Occipital lobe (tissue), 2 donors: ENCODE data around the gene SLC29A3. TPM values are rescaled to one million over a fixed set of nuclear protein-coding genes. Genes with fewer than 3 reads are reported as not detected.

Experiments used
- DNase-seq: peaks from one replicate; lab custom pipeline; 2025; lab: John Stamatoyannopoulos, UW
- total RNA-seq: library from RNA; depleted of rRNA; stranded (reverse); fragments of >200 nt; gene quantifications from one replicate; pipeline ENCODE4 v1.2.3, GENCODE V29; 2014

Gene SLC29A3
- total RNA-seq, 1 donor from 2014 or later: 0.78 TPM

DNA sequence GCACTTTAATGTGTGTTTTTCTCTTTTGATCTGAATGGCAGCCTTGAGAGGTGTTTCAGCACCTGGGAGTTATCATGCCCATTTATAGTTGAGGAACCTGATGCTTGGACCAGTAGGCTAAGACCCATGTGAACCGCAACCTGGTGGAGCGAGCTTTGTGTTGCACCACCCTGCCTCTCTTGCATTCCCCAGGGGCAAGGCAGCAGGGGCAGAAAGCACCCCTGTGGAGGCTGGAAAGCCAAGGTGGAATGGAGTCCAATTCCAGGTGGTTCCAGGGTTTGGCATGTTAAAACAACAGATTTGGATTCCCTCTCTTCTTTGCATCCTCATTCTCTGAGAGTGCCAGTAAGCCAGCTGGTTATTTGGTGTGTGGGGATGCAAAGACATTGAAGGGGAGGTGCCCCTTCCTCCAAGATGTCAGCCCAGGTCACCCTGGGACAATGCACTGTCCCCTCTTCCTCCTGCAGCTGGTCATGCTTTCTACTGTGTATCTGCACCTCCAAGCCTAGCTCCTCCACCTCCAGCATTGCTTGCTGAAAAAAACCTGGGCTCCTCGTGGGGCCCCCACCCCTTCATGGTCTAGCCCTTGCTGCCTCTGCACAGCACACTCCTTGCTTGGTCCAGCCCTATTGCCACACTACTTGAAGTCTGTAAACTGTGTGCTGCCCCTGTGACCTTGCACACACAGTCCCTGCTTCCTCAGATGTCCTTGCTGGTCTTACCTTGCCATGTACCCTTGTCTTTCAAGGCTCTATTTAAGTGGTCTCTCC lies 72.0 kb downstream of the SLC29A3 start:
- no peak for DNase-seq

DNA sequence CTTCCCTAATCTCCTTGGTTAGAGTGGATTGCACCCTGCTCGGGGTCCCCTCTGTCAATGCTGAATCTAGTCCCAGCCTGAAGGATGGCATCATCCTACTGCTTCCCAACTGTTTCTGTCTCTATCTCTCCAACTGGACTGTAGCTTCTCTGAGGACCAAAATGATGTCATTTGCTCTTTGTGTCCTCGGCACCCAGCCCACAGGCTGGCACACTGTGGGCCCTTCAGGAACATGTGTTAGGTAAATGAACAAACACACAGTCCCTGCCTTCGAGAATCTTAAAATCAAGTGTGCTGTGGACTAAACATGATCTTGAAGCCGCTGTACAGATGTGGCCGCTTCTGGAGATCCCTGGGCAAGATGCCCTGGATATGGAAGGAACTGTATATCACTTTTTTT lies 72.6 kb downstream of the SLC29A3 start:
- no peak for DNase-seq

DNA sequence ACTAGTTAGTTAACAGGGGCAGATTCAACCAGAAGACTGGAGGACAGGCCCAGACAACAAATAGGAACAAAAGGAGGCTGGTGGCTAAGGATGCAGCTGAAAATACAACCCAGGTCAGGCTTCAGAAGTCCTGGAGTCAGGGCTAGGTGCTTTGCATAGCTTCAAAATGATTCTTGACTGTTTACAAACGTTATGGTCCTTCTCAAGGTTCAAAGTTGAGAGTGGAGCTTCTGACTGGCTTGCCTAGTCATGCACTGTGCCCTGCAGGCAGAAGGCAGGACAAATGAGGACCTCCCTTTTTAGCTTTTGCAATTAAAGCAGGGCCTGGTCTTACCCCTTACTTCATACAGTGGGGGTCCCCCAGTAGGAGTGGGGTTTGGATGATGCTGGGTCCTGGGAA lies 73.2 kb downstream of the SLC29A3 start:
- DNase-seq: no peak

DNA sequence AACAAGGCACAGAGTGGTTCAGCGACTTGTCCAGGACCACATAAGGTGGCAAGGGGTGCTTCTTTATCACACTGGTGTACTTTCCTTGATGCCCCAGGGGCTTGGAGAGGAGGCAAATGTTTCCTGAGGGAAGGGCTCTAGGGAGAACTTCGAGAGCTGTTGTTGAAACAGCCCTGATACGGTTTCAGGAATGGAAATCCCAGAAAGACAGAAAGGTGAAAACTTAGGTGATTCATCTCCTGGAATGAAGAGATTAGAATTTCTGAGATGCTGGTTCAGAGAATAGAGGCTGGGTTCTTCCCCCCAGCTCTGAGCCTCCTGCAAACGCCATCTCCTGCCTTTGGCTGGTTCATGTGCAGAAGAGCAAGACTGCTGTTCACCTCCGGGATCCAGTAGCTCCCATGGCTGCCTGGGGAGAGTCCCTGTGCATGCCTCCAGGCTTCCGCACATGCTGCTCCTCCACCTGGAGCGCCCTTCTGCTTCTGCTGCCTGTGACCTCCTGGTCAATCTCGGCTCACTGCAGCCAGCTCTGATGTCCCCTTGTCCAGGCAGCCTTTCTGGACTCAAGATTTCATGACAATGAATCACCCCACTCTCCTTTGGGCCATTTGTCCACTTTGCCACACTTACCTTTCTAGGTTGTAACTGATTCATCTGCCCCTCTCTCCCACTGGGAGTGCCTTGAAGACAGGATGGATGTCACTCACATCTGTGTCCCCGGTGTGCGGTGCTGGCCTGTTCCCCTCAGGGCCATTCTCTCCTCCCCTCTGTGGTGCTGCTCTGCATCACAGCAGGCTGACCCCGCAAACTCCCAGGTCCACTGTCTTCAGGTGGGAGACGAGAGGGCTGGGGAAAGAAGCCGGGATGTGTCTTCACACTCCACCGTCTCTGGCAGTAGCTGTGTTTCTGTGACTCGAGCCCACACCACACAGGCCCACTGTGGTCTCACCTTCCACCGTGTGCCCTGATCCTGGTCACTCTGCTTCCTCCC lies 74.0 kb downstream of the SLC29A3 start:
- no peak for DNase-seq

DNA sequence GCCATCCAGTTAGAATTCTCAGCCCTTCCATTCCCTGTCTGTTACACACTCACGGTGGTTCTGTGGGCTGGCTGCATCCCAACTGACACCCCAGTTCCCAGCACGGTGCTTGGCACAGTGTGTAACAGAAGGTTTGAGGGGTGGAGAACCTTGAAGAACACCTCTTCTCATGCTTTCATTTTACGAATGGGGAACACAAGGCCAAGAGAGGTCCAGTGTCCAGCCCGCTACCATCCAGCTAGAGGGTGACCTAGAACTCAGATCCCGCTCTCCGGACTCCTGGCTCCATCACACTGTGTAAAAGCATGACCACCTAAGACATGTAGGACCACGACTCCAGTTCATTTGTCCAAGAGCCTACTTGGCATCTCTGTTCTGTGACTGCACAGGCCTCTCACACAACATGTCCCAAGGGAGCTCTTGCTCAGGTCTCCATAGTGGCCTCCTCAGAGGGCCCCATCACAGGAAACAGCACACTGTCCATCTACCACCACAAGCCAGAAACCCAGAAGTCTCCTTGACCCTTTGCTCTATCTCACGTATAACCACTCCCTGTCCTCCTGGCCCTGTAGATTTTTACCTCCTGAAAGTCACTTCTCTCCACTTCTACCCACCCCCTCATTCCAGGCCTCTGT lies 74.9 kb downstream of the SLC29A3 start:
- no peak for DNase-seq

DNA sequence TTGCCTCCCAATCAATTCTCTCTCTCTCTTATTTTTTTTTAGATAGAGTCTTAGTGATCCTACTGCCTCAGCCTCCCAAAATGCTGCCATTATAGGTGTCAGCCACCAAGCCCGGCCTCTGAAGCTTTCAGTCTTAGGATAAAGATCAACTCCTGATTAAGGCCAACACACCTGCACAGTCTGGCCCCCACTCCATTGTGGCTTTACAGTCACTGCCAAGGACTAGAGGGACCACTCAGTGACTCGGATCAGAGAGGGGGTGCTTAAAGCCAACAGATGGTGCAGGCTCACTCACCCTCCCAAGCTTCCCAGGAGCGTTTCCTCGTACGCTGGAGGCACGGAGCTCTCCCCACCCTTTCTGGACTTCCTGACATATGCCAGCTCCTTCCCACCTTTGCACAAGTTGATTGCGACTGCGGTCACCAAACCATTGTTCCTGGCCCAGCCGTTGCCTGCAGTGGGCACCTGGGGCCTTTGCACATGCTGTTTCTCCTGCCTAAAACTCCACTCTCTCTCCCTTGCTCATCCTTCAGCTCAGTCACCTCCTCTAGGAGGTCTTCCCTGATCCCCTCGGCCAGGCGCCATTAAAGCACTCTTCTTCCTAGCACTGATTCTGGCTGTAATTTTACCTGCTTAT lies 76.0 kb downstream of the SLC29A3 start:
- no peak for DNase-seq

DNA sequence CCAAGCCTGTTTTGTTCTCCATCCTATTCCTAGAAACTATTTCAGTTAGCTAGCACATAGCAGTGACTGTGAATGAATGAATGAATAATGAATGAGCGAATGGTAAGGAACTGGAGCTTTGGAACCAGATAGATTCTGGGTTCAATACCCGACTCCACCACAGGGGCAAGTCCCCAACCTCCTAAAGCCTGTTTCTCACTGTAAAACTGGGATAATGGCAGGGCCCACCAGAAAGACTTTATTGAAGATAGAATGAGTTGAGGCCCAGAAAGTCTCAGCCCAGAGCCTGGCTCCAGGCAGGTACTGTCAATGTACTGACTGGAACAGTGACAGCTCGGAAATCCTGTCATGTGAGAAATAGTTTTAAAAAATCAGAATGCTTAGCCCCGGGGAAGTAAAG lies 76.6 kb downstream of the SLC29A3 start:
- DNase-seq: no peak

DNA sequence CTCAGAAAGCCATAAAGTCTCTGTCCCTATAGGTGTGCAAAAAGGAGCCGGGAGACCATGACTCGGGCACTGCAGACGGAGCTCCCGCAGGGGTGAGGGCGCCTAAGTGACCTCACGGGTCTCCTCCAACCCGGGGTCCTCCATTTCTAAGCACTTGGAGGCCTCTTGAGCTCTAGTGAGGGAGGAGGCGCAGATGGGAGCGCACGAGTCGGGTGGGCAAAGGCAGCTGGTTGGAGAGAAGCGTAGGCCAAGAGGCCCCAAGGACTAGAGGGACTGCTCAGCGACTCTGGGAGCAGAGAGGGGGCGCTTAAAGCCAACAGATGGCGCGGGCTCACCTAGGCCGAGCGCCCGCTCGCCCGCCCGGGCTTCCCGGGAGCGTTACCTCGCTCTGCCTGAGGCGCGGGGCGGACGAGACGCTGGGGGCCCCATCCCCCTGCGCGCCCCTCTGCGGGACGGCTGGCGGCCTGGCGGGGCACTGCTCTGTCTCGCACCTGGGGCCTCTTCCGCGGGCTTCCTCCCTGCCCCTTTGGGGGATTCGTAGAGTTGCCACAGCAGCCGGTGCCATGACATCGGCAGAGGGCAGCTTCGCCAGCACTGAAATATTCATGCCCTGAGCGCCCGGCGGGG lies 77.1 kb downstream of the SLC29A3 start:
- DNase-seq: no peak

DNA sequence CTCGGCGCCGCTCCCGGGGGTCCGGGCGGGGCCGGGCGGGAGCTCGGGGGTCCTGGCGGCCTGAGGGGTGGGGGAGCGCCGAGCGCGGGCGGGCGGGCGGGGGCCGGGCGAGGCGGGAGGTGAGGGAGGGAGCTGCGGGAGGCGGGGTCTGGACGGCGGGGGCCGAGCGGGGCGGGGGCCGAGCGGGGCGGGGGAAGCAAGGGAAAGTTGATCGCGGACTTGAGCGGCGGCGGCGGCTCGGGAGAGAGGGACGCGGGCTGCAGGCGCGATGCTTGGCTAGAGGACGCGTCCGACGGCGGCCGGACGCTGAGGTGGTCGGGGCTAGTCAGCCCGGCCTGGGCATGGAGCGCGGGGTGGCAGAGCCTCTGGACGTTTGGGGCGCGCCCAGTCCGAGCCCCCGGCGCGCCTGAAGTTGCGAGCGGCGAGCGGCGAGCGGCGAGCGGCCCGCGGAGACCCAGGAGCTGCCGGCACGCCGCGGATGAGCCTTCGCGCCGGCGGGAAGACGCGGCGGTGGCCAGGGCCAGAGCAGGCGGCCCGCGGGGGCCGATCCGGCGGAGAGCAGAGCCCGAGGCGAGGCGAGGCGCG lies 77.7 kb downstream of the SLC29A3 start, which contains the start of gene CDH23:
Gene CDH23 (plus strand): TSS at position 210 of the 585 bp plus-strand sequence. CDS start 42,912 bp downstream, outside the sequence.
- DNase-seq: no peak

DNA sequence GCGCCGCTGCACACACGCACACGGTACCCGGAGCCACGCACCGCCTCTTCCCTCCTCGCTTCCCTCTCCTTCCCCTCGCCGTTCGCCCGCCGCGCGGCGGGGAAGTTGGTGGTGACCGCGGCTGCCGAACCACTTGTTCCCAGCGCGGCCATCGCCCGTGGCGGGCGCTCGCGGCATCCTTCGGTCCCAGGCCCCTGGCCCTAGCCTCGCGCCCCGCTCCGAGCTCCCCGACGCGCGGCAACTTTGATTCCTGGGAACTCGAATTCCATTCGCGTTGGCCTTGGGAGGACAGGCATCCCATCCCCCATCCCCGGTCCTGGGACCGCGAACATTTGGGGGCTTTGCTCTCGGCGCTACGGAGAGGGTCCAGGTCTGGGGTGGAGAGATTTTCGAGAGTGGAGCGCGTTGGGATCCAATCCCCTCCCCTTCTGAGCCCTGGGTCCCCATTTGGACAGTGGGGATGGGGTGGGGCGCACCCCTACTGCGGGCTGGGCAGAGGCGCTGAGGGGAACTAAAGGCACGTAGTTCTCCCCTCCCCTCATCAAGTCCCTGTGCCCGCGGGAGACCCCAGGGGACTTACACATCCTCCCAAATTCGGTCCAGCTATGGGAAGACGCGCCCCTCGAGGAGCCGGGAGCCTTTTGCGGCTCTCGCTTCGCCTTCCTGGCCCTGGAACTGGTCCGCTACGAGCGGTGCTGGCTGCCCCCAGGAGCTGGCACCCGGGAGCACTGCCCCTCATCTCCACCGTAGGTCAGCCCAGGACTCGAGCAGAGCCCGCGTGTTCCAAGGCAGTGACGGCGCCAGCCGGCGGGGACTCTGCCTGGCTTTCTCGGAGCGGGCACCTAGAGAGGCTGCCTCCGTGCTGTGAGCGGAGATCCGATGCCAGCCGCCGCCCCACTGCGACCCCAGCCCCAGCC lies 78.5 kb downstream of the SLC29A3 start:
- DNase-seq: no peak

DNA sequence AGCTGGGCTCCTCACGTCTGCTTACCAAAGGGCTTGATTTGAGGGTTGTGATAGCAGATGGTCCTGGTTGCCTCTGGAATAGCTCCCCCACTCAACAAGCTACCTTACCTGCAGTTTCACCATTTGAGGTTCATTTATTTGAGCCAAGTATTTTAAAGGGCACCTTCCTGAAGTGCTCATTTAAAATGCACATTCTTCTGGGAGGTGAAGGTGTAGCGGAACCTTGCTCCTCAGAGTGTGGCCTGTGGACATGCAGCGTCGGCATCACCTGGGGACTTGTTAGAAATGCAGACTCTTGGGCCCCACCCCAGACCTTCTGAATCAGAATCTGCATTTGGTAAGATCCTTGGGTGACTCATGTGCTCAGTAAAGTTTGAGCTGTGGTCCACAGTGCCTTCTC lies 79.9 kb downstream of the SLC29A3 start:
- no peak for DNase-seq

DNA sequence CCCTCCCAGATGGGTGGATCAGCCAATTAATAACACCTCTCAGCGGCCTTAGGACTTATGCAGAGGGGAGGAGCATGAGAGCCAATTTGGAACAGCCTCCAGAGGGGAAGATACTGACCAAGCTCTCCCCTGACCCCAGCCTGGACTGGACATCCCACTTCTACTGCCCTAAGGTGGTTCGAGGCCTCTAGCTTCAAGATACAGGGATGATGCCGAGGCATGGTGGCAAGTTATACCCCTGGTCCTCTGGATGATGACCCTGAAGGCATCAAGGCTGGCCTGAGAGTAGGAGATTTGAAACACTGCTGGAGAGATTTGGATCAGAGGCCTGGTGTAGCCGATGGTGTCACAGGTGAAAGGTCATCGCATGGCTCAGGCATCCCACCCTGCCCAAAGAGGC lies 80.9 kb downstream of the SLC29A3 start:
- no peak for DNase-seq

DNA sequence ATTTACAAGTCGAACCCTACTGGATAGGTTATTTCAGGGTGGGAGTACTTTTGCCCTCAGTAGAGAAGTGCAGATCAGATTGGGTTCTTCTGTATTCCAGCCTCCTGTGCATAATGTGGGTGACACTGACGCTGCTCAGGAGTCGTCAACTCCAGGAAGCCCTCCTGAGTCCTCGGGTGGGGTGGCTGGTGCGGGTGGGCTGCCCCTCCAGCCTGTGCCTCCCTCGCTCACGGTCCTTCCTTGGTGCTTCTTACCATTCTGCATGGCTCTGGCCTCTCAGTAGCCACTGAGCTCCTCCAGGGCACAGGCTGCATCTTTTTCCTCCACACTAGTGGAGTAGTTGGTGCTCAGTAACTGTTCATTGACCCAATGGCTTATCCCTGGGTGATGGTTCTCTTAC lies 82.0 kb downstream of the SLC29A3 start:
- DNase-seq: no peak

DNA sequence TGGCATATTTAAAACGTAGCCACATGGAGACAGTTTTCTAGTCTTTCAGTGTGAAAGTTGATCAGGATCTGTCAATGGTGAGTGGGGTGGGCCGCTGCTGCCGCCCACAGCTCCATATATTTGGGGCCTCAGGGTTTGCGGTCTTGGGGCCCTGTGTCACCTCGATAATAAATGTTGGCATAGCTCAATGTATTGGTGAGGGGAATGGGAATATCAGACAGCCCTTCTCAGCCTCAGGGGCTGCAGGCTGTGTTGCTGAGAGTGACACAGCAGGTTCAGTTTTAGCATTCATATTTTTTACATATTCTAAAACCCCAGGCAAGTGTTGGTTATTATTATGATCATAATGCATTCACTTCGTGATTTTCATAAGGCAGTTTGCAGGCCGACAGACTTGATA lies 82.9 kb downstream of the SLC29A3 start:
- DNase-seq: no peak

DNA sequence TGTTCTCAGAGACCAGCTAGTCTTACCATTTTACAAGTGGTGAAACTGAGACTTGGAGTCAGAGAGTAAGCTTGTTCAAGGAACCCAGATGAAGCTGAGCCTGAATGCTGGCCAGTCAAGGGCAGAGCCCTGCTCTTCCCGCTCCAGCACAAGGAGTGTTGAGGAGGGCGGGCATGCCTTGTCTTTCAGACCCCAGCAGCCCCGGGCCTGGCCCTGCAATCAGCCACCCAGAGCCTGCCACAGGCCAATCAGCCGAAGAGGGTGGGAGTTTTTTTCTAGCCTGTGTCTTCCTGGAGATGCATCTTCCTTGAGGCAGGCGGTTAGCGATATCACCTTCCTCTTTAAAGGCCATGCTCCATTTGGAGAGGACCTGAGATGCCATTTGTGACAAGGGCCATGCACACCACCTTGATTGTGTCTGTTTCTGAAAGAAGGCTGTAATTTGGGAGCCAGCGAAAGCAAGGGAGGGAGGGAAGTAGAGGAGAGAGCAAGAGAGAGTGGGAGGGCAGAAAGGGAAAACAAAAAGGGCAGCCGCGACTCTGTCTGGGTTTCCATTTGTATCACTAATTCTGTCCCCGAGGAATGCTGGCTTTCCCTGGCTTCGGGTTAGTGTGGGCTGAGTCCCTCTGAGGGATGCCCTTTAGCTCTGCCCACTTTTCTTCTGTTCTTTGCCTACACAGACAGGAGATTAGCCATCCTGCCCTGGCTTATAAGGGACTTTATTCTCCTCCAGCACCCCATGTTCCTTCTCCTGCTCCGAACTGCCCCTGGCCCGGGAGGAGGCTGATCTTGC lies 85.6 kb downstream of the SLC29A3 start:
- no peak for DNase-seq

DNA sequence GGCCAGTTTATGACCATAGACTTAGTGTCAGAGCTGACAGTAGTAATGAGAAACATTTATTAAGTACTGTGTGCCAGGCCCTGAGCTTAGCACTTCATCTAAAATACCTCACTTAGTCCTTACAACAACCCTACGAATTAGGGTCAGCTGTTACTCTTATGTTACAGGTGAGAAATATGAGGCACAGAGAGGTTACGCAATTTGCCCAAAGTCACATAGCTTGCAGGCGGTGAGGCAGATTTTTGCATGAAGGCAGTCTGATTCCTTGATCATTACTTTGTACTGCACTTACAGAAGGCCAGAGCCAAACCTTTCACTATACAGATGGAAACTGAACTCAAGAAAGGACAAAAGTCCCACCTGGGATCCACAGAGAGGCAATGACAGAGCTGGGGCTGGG lies 87.8 kb downstream of the SLC29A3 start:
- DNase-seq: no peak

DNA sequence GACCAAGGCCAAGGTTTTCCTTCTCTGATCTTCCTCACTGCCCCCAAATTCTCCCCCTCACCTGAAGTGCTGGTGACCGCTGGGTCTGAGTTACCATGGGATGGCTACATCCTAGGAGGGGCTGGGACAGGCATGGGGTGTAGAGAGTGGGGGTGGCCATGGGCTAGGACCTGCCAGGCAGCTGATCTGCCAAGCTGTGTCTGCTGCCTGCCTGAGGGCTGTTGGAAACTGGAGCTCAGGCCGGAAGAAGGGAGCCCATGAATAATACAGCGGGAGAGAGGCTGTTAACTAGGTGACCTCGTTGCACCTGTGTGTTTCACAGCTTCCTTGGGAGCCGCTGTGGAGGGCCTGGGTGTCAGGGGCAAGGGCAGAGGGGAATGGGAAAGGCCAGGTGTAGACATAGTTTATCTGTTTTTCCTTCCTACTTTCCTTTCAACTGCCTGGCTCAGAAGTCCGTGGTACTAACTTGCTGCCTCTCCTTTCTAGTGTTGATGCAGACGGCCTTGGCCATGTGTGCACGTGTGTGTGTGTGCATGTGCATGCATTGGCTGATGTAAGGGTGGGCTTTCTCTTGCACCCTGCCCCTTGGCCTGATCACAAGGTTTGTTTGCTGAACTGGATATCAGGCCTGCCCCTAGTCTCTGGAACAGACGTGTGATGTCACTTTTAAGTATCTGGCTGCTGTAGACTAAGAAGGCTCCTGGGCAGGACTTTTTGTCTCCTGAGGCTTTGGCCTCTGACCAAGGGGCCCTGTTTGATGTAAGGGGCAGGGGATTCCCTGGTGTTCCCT lies 89.6 kb downstream of the SLC29A3 start:
- no peak for DNase-seq
